Fibroblast of skin of right quadriceps (primary cell): ENCODE results near the gene RABEP2.
"Not testable (repeated sequence)": the region's sequence is repeated elsewhere in the genome, so short reads cannot be mapped to it uniquely, and the experiment has no call there.

ENCODE experiments used
- DNase-seq: peaks from one replicate; pipeline ENCODE4 v3.0.0-alpha.2; 2013

Gene RABEP2

GRCh38 chr16:28903344-28904042, 21.5 kb downstream of the RABEP2 start:
- DNase-seq, result no peak

- DNase-seq, result no peak
Observed at GRCh38 chr16:28902909-28903308, 22.1 kb downstream of the RABEP2 start.

GRCh38 chr16:28901862-28902261, 23.2 kb downstream of the RABEP2 start:
- no peak for DNase-seq

DNA sequence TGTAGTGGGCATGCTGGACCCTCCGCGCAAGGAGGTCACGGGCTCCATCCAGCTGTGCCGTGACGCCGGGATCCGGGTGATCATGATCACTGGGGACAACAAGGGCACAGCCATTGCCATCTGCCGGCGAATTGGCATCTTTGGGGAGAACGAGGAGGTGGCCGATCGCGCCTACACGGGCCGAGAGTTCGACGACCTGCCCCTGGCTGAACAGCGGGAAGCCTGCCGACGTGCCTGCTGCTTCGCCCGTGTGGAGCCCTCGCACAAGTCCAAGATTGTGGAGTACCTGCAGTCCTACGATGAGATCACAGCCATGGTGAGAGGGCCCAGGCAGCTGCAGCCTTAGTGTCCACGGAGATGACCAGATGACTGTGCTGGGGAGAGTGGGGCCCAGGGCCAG, 24.4 kb downstream of the RABEP2 start:
- DNase-seq, result no peak

GRCh38 chr16:28899882-28900590, 25.0 kb downstream of the RABEP2 start:
- no peak for DNase-seq

- no peak for DNase-seq
Observed at GRCh38 chr16:28898942-28899341, 26.1 kb downstream of the RABEP2 start.

- DNase-seq, result no peak
Observed at GRCh38 chr16:28898266-28898665, 26.8 kb downstream of the RABEP2 start.

DNA sequence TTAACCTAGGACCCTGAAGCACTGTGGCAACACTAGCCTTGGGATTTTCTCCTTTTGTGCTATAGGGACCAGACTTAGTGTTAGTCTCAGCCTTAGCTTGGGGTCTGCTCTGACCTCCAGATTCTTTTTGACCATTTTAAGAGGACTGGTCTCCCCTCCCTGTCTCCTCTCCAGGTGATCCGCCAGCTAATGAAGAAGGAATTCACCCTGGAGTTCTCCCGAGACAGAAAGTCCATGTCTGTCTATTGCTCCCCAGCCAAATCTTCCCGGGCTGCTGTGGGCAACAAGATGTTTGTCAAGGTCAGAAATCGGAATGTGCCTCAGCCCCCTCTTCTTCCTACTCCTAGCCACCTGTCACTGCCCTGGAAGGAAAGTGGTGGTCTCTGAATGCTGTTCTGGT, 27.2 kb downstream of the RABEP2 start:
- no peak for DNase-seq

DNA sequence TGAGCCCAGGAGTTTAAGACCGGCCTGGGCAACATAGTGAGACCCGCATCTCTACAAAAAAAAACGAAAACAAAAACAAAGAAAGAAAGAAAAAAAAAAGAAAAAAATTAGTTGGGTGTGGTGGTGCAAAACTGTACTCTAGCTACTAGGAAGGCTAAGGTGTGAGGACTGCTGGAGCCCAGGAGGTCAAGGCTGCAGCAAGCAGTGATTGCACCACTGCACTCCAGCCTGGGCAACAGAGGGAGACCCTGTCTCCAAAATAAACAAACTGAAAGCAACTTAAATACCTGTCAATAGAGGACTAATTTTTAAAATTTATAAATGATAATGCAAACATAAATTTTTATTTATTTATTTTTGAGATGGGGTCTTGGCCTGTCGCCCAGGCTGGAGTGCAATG, 29.4 kb downstream of the RABEP2 start:
- no peak for DNase-seq

DNA sequence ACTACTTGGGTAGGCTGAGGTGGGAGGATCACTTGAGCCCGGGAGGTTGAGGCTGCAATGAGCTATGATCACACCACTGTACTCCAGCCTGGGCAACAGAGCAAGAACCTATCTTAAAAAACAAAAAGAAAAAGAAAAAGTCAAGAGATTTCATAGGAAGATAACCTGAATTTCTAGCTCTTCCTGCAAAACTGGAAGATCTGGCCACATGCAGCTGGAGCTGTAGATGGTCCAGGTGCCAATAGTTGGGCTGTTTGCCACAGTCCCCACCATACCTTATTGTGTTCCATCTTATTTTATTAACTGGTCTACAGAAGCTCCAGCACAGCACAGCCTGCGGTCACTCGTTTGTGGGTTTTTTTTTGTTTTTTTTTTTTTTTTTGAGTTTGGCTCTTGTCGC, 31.7 kb downstream of the RABEP2 start:
- no peak for DNase-seq

DNA sequence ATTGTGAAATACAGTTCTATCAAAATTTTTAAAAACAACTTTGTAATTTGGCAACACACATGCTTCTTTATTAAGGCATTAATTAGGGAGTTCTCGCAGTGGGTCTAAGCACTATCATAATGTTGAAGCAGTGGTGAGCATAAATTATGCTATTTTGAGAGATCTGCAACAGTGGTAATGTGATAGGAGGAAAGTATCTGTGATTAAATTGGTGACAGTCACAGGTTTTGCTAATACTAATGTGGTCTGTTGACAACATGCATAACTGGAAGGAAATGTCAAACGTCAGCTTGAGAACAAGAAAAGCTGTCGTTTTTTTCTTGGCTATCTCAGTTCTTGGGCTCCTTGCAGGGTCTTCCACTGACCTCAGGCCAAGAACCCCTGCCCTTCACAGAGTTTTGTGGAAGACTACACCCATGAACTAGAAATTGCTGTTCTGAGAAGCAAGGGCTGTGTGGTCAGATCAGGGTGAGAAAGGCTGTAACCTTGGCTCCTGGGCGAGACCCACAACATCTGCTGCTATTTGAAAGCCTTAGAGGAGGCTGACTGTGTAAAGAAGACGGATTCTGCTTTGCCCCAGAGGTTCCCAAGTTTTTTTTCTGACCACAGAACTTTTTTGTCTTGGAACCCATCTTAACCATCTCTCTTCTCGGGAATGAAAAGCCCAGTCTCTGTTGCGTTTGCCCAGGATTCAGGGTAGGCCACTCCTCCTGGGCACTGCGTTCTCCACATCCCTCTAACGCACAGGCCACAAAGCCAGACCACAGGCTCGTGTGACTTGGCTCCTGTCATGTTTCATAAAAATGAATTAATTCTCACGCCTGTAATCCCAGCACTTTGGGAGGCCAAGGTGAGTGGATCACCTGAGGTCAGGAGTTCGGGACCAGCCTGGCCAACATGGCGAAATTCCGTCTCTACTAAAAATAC, 32.8 kb downstream of the RABEP2 start:
- DNase-seq, result no peak

GRCh38 chr16:28890355-28890754, 34.7 kb downstream of the RABEP2 start:
- DNase-seq, result not testable (repeated sequence)

DNA sequence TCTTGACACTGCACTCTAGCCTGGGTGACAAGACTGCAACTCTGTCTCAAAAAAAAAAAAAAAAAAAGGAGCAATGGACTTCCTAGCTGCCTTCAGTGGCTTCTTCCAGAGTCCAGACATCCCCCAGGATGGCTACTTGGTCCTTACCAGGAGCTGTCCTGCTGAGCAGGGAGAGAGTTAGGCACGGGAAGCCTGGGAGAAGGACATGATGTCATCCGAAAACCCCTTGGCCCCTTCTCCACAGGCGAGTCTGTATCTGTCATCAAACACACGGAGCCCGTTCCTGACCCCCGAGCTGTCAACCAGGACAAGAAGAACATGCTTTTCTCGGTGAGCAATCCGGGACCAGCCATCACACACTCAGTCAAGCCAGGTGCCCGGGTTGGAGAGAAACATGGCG, 38.1 kb downstream of the RABEP2 start:
- no peak for DNase-seq

- no peak for DNase-seq
Observed at GRCh38 chr16:28884045-28884444, 41.0 kb downstream of the RABEP2 start.

DNA sequence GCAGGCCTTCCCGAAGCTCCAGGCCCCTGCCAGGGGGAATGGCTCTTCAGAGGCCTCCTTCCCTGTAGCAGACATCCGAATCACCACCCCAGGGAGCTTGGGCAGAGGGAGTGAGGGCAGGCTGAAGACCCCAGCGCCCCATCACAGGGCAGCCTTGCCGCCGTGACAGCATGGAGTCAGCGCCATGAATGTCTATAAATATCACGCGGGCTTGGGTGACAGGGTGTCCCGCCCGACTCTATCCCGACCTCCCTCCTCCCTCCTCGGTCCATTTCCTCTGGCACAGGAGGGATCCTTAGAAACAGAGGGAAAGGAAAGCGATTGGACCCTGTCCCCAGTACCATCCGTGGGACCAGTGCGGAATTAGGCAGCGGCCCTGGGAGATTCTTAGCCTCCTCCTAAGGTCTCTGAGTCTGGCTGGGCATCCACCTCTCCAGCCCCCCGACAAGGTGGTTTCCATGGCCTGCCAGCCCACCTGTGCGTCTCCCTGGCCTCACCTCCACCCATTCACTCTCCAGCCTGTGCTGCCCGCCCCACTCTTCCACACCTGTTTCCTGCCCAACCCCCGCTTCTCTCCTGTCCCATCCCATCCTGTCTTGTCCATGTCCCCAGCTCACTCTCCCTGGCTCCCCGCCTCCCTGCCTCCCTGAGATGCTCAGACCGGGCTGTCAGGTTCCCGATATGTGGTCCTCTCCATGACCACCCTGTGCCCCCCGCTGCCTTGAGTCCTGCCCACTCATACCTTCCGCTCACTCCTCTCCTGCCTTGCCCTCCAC, 41.6 kb downstream of the RABEP2 start:
- no peak for DNase-seq

- no peak for DNase-seq
Observed at GRCh38 chr16:28882551-28883160, 42.4 kb downstream of the RABEP2 start.

DNA sequence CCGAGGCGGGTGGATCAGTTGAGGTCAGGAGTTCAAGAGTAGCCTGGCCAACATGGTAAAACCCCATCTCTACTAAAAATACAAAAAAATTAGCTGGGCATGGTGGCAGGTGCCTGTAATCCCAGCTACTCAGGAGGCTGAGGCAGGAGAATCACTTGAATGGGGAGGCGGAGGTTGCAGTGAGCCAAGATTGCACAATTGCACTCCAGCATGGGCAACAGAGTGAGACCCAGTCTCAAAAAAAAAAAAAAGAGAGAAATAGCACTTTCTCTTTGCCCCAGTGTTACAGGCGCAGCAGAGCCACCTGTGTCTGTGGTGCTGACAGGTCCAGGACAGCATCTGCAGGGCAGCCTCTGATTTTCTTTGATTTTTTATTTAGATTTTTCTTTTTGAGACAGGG, 43.5 kb downstream of the RABEP2 start:
- not testable (repeated sequence) for DNase-seq

DNA sequence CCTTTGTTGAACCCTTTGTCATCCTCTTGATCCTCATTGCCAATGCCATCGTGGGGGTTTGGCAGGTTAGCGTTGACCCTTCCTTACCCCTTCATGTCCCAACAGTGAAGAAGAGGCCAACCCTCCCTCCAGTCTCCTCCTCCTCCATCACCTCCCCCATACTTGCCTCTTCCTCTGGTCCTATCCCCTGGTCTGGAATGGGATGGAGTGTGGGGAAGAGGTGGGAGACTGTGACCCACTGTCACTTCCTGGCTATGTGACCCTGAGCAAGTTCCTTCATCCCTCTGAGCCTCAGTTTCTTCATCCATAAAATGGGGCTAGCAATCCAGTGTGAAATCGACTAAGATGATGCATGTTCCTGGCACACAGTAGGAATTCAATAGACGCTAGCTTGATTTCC, 44.1 kb downstream of the RABEP2 start:
- no peak for DNase-seq

DNA sequence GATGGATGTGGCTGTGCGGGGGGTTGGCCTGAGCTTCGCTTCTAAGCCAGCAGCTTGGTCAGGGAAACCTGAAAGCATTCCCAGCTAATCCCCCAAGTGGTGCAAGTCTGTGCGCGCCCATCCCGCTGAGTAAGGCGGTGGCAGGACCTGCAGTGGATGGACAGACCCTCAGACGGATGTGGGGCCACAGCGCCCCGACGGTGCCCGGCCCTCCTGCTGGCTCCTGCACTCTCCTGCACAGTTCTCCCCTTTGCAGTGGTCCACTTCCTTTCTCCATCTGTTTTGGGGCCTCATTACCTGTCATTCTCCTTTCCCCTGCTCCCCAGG, 44.5 kb downstream of the RABEP2 start:
- no peak for DNase-seq

DNA sequence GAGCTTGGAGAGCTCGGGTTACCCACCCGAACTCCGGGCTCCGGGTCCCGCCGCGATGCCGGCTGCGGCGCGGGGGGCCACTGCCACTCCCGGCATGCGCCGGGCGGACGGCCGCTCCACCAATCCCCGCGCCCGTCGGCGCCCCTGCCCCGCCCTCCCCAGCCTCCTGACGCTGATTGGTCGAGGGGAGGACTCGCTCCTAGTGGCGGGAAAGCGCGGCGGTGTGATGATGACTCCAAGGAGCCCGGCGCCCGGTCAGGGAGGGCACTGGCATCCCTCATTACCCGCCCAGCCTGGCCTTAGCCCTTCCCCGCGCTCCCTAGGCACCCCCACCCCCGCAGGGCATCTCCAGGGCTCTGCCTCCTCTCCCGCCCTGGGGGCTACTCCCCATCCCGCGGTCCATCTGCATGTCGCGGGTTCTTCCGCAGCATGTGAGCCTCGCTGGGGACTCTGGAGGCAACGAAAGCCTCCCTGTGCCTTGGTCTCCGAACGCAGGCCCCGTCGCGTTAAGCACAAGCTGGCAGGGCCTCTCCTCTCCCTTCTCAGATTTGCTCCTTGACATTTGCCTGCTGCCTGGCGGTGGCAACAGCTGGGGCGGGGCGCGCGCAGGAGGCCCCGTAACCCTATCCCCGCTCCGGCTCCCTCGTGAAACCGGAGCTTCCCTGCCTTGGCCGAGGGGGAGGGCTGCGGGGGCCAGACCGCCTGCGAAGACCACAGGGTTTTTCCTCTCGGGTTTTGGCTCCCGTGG, 45.0 kb downstream of the RABEP2 start:
- peak; percentile 85 for DNase-seq

DNA sequence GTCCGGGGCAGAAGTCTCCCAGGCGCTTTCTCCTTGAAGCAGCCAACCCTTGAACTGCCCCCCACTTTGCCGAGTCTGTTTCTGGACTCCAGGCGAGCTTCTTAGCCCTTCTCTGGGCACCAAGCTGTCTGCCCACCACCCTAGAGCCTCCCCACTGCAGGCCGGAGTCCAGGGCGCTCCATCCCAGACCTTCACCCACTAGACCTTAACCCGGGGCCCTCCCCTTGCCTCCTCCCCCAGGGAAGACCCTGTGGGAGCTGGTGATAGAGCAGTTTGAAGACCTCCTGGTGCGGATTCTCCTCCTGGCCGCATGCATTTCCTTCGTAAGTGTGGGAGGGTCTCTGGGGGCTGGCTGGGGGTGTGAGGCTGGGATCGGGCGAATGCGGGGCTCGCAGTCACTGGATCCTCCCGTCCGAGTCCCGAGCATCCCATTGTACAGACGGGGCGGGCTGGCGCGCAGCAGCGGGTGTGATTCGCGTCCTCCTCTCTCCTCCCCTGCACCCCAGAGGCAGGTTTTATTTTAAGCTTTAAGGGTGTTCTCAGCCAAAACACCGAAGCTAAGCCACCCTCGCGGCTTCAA, 45.7 kb downstream of the RABEP2 start:
- DNase-seq, result no peak
